OCI-LY3 (cell line): ENCODE results near the gene SPTBN4.

Experiments
- H2AFZ ChIP-seq: fragments of 200-600, 300-600 bp; shearing (Covaris generic); 2 replicates; pipeline ENCODE4 v1.6.0; 2014; ENCODE audit warnings: antibody characterized with exemption, low read depth, low read length
- H3K27ac ChIP-seq: fragments of 200-600, 300-600 bp; sonication (generic); 2 replicates; pipeline ENCODE4 v1.5.1; 2014; ENCODE audit warnings: mild to moderate bottlenecking, low read length, moderate library complexity, mixed read lengths
- H3K27me3 ChIP-seq: fragments of 200-600, 300-600 bp; sonication (generic); 2 replicates; pipeline ENCODE4 v1.6.1; 2014; ENCODE audit warnings: low read depth, low read length, mixed read lengths
- H3K36me3 ChIP-seq: fragments of 200-600, 300-600 bp; sonication (generic); replicated peaks from 2 replicates; pipeline ENCODE3; 2014; ENCODE audit warnings: low read depth, low read length, mixed read lengths
- H3K4me1 ChIP-seq: fragments of 300-600, 200-600 bp; sonication (generic); 2 replicates; pipeline ENCODE4 v1.6.1; 2014; ENCODE audit warnings: low read length, mixed read lengths
- H3K4me2 ChIP-seq: fragments of 200-600, 300-600 bp; sonication (generic); 2 replicates; pipeline ENCODE4 v1.6.1; 2014; ENCODE audit warnings: low read length, mixed read lengths
- H3K4me3 ChIP-seq: fragments of 300-600, 200-600 bp; sonication (generic); 2 replicates; pipeline ENCODE4 v1.5.1; 2014; ENCODE audit warnings: antibody characterized with exemption, mild to moderate bottlenecking, low read length, moderate library complexity
- H3K79me2 ChIP-seq: fragments of 300-600, 200-600 bp; shearing (Covaris generic); 2 replicates; pipeline ENCODE4 v1.6.1; 2014; ENCODE audit warnings: mild to moderate bottlenecking, low read length, mixed read lengths
- H3K9ac ChIP-seq: fragments of 300-600, 200-600 bp; shearing (Covaris generic); 2 replicates; pipeline ENCODE4 v1.6.0; 2014; ENCODE audit warnings: mild to moderate bottlenecking, low read length, moderate library complexity
- H3K9me3 ChIP-seq: fragments of 200-600, 300-600 bp; shearing (Covaris generic); 2 replicates; pipeline ENCODE4 v1.6.1; 2014; ENCODE audit warnings: low read length, mixed read lengths; ENCODE audit not compliant: insufficient read depth
- H4K20me1 ChIP-seq: fragments of 200-600, 300-600 bp; sonication (generic); 2 replicates; pipeline ENCODE4 v1.6.1; 2016; ENCODE audit warnings: low read length, mixed read lengths; ENCODE audit not compliant: insufficient read depth
- CTCF ChIP-seq: fragments of 200-600, 300-600 bp; sonication (generic); IDR thresholded peaks from 2 replicates; pipeline ENCODE4 v1.5.1; 2014; ENCODE audit warnings: antibody characterized with exemption, low read length, low read depth
- EZH2phosphoT487 ChIP-seq: fragments of 200-600 bp; shearing (Covaris generic); IDR thresholded peaks from 2 replicates; pipeline ENCODE4 v1.6.1; 2018; ENCODE audit warnings: antibody characterized with exemption, mixed run types, low read depth

SPTBN4 gene

GRCh38 chr19:40547836-40548235 is 81.0 kb downstream of the SPTBN4 start:
- H3K27me3 ChIP-seq, result peaks cover 4% of the 10 kb centered on the region; the same call in 1 of the 2 replicates
- no peaks in the 10 kb centered on the region for H3K79me2 ChIP-seq
- no peaks in the 10 kb centered on the region for H3K36me3 ChIP-seq
- H3K4me1 ChIP-seq, result no peaks in the 10 kb centered on the region
- H3K9ac ChIP-seq, result no peak overlapping the region
- H4K20me1 ChIP-seq, result no peaks in the 10 kb centered on the region
- H3K4me2 ChIP-seq, result no peak overlapping the region
- TF ChIP-seq EZH2phosphoT487 (no peak), CTCF (no peak)
- H2AFZ ChIP-seq, result no peak overlapping the region
- H3K27ac ChIP-seq, result no peak overlapping the region
- H3K9me3 ChIP-seq, result peaks cover 6% of the 10 kb centered on the region; the same call in 1 of the 2 replicates
- no peak overlapping the region for H3K4me3 ChIP-seq

DNA sequence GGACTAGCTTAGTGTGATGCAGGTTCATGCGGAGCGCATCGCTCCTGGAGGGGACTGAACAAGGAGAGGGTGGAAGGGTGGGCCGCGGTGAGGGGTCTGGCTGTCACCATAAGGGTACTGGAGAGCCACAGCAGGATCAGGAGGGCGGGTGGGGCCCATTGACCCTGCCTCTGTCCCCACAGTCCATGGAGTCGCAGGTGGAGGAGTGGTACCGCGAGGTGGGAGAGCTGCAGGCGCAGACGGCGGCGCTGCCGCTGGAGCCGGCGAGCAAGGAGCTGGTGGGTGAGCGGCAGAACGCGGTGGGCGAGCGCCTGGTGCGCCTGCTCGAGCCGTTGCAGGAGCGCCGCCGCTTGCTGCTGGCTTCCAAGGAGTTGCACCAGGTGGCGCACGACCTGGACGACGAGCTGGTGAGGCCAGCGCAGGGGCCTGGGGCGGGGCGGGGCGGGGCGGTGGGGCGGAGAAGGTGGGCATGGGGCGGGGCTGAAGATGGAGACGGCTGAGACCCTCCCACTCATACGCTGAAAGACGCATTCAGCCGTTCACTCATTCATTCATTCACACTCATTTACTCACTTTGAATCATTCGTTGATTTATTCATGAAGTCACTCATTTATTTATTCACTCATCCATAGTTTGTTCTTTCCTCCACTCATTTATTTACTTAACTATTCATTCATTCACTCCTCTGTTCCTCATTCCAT is 82.4 kb downstream of the SPTBN4 start:
- TF ChIP-seq EZH2phosphoT487 (no peak), CTCF (peak; percentile 32; the same call in 1 of the 2 replicates)
- H3K4me1 ChIP-seq, result no peaks in the 10 kb centered on the region
- no peaks in the 10 kb centered on the region for H4K20me1 ChIP-seq
- H3K27me3 ChIP-seq, result peaks cover 4% of the 10 kb centered on the region; the same call in 1 of the 2 replicates
- H3K27ac ChIP-seq, result no peak overlapping the region
- H2AFZ ChIP-seq, result peak overlapping the region; percentile 61; the same call in 1 of the 2 replicates
- peaks cover 6% of the 10 kb centered on the region; the same call in 1 of the 2 replicates for H3K9me3 ChIP-seq
- H3K9ac ChIP-seq, result no peak overlapping the region
- H3K4me3 ChIP-seq, result peak overlapping the region; percentile 45; the same call in 1 of the 2 replicates
- peak overlapping the region; percentile 45 for H3K4me2 ChIP-seq
- no peaks in the 10 kb centered on the region for H3K36me3 ChIP-seq
- H3K79me2 ChIP-seq, result no peaks in the 10 kb centered on the region

GRCh38 chr19:40550951-40551350 is 84.2 kb downstream of the SPTBN4 start:
- Histone ChIP-seq H4K20me1 (no peaks in the 10 kb centered on the region), H2AFZ (no peak overlapping the region), H3K79me2 (no peaks in the 10 kb centered on the region), H3K4me1 (no peaks in the 10 kb centered on the region), H3K4me3 (no peak overlapping the region), H3K36me3 (no peaks in the 10 kb centered on the region), H3K4me2 (no peak overlapping the region), H3K9ac (no peak overlapping the region), H3K9me3 (peaks cover 6% of the 10 kb centered on the region; the same call in 1 of the 2 replicates), H3K27me3 (peaks cover 4% of the 10 kb centered on the region; the same call in 1 of the 2 replicates), H3K27ac (no peak overlapping the region)
- no peak for TF ChIP-seq EZH2phosphoT487
- no peak for TF ChIP-seq CTCF

- TF ChIP-seq CTCF (no peak), EZH2phosphoT487 (no peak)
- no peak overlapping the region for H3K27ac ChIP-seq
- no peaks in the 10 kb centered on the region for H4K20me1 ChIP-seq
- H3K36me3 ChIP-seq, result no peaks in the 10 kb centered on the region
- H3K9me3 ChIP-seq, result no peaks in the 10 kb centered on the region
- no peak overlapping the region for H3K9ac ChIP-seq
- no peak overlapping the region for H2AFZ ChIP-seq
- H3K79me2 ChIP-seq, result no peaks in the 10 kb centered on the region
- H3K27me3 ChIP-seq, result peaks cover 4% of the 10 kb centered on the region; the same call in 1 of the 2 replicates
- no peak overlapping the region for H3K4me2 ChIP-seq
- no peak overlapping the region for H3K4me3 ChIP-seq
- H3K4me1 ChIP-seq, result no peaks in the 10 kb centered on the region
These were observed 86.0 kb downstream of the SPTBN4 start for GRCh38 chr19:40552848-40553247.
